ENCODE data around the gene NFIB.

GRCh38 chr9:14193328-14193990 is 120.5 kb downstream of the NFIB start:
- no peak for TF ChIP-seq CTCF (IDR thresholded peaks at IDR 0.05; ENCODE audit: poor library complexity)
- no peak for TF ChIP-seq EZH2phosphoT487 (IDR thresholded peaks at IDR 0.05; ENCODE audit: low read depth, severe bottlenecking, unreplicated experiment)
- no peak for TF ChIP-seq EZH2 (IDR thresholded peaks at IDR 0.05; ENCODE audit: borderline replicate concordance)

Data from hepatocyte (in vitro differentiated cells).